Endothelial cell of umbilical vein (primary cell): ENCODE measurements around the gene DIDO1. TPM values are rescaled to one million over a fixed set of nuclear protein-coding genes. Genes with fewer than 3 reads are reported as not detected.

Source experiments
- BruUV-seq: library from RNA; stranded (reverse); fragments of 400-500 nt; replicated peaks from 2 replicates; lab custom pipeline; 2021; lab: Mats Ljungman, UMichigan
- CTCF ChIA-PET: fragments of 300-600, 350-600 bp; sonication (Branson Sonifier 250); formaldehyde crosslinking; loops from one replicate; lab custom pipeline; 2021; ENCODE audit warnings: antibody characterized with exemption, inconsistent platforms; lab: Charles Lee
- POLR2A ChIA-PET: fragments of 300-600, 350-600 bp; sonication (Branson Sonifier 250); formaldehyde crosslinking; loops from one replicate; lab custom pipeline; 2021; ENCODE audit warnings: antibody characterized with exemption, inconsistent platforms; lab: Charles Lee
- DNase-seq: peaks from one replicate; pipeline ENCODE4 v3.0.0-alpha.2; 2011; ENCODE audit warnings: low read depth, low spot score
- FAIRE-seq: peaks from 2 replicates; lab custom pipeline; 2011; peaks lifted over from hg19 to GRCh38; lab: Jason Lieb, UNC
- H2AFZ ChIP-seq: 2 replicates; pipeline ENCODE4 v1.6.0; 2012; ENCODE audit warnings: low read depth, low read length, control low read depth, inconsistent platforms
- H3K27ac ChIP-seq: 2 replicates; pipeline ENCODE4 v1.5.1; 2011; ENCODE audit warnings: low read depth, mild to moderate bottlenecking, control low read depth, low read length, moderate library complexity; ENCODE audit not compliant: insufficient read depth
- H3K27me3 ChIP-seq, 2 experiments: 2 replicates each; pipeline versions ENCODE4 v1.6.0 to v1.6.1; 2011; ENCODE audit warnings: low read length in 2 of 2, mixed read lengths in 1 of 2; ENCODE audit not compliant: control insufficient read depth in 2 of 2, insufficient read depth in 2 of 2
- H3K36me3 ChIP-seq, 2 experiments: 2 replicates in 1 of 2; 3 replicates in 1 of 2; pipeline ENCODE4 v1.5.1; 2011; ENCODE audit warnings: low read length in 2 of 2, mild to moderate bottlenecking in 1 of 2, moderate library complexity in 1 of 2; ENCODE audit not compliant: control insufficient read depth in 2 of 2, insufficient read depth in 2 of 2; ENCODE audit errors: extremely low read depth in 1 of 2
- H3K4me1 ChIP-seq: 3 replicates; pipeline ENCODE4 v1.5.1; 2011; ENCODE audit warnings: mild to moderate bottlenecking, low read length; ENCODE audit not compliant: control insufficient read depth, insufficient read depth; ENCODE audit errors: extremely low read depth
- H3K4me2 ChIP-seq: 2 replicates; pipeline ENCODE4 v1.6.1; 2011; ENCODE audit warnings: low read length, control low read depth, mixed read lengths; ENCODE audit not compliant: insufficient read depth
- H3K4me3 ChIP-seq, 3 experiments: fragments of 200-600 bp in 1 of 3; sonication (generic), shearing (Covaris generic) in 1 of 3; replicated peaks in 1 of 3; 2 replicates each; pipeline ENCODE4 v1.5.1; 2011 to 2016; ENCODE audit warnings: control low read depth in 3 of 3, low read length in 3 of 3, mild to moderate bottlenecking in 2 of 3, inconsistent platforms in 1 of 3, low read depth in 1 of 3, moderate library complexity in 1 of 3; ENCODE audit not compliant: insufficient read depth in 1 of 3
- H3K79me2 ChIP-seq: 2 replicates; pipeline ENCODE4 v1.6.0; 2012; ENCODE audit warnings: low read length, inconsistent platforms; ENCODE audit not compliant: control insufficient read depth, insufficient read depth
- H3K9ac ChIP-seq: replicated peaks from 2 replicates; pipeline ENCODE3; 2011; ENCODE audit warnings: low read length, control low read depth; ENCODE audit not compliant: insufficient read depth; ENCODE audit errors: extremely low read depth
- H3K9me1 ChIP-seq: replicated peaks from 3 replicates; pipeline ENCODE4 v1.6.0; 2011; ENCODE audit warnings: mild to moderate bottlenecking, low read length; ENCODE audit not compliant: control insufficient read depth, insufficient read depth; ENCODE audit errors: extremely low read depth
- H3K9me3 ChIP-seq: replicated peaks from 2 replicates; pipeline ENCODE4 v1.5.1; 2012; ENCODE audit warnings: low read length, inconsistent platforms; ENCODE audit not compliant: control insufficient read depth, insufficient read depth
- H4K20me1 ChIP-seq: replicated peaks from 2 replicates; pipeline ENCODE3; 2011; ENCODE audit warnings: mild to moderate bottlenecking, low read length; ENCODE audit not compliant: control insufficient read depth, insufficient read depth; ENCODE audit errors: extremely low read depth
- EZH2 ChIP-seq: IDR thresholded peaks from 2 replicates; pipeline ENCODE4 v1.6.1; 2012; ENCODE audit warnings: borderline replicate concordance, low read depth, mild to moderate bottlenecking, moderate library complexity, low read length, inconsistent platforms; ENCODE audit not compliant: severe bottlenecking
- FOS ChIP-seq: IDR thresholded peaks from 2 replicates; pipeline ENCODE4 v1.6.1; 2011; ENCODE audit warnings: mild to moderate bottlenecking, low read length, moderate library complexity, borderline replicate concordance; ENCODE audit not compliant: insufficient read depth
- GATA2 ChIP-seq: IDR thresholded peaks from 2 replicates; pipeline ENCODE4 v1.7.0; 2011; ENCODE audit warnings: low read depth, mild to moderate bottlenecking, moderate library complexity, mixed read lengths, low read length; ENCODE audit not compliant: insufficient read length, insufficient read depth
- JUN ChIP-seq: IDR thresholded peaks from 2 replicates; pipeline ENCODE4 v1.6.1; 2011; ENCODE audit warnings: borderline replicate concordance, low read depth; ENCODE audit not compliant: insufficient read length, insufficient read depth
- POLR2A ChIP-seq: IDR thresholded peaks from 2 replicates; pipeline ENCODE4 v1.6.1; 2012; ENCODE audit warnings: low read depth, mild to moderate bottlenecking, control low read depth, low read length
- dilution Hi-C: fragments of 300-500 bp; cut with MboI; formaldehyde crosslinking; loops from one replicate; pipeline ENCODE4 v1.15.0; 2019; ENCODE audit warnings: low sequenced_read_pairs; ENCODE audit not compliant: extremely low pct_ligation_motif_present
- intact Hi-C: fragments of 100-400 bp; cut with micrococcal nuclease; formaldehyde crosslinking; loops from one replicate; pipeline ENCODE4 v1.10.0; 2022
- polyA plus RNA-seq, 4 experiments: library from polyadenylated mRNA; depleted of rRNA in 3 of 4; stranded (reverse) in 3 of 4; unstranded in 1 of 4; fragments of >200 nt; gene quantifications; 2 replicates each; pipeline versions ENCODE4 v1.2.1 to v1.2.3, GENCODE V29; 2011 to 2012; ENCODE audit warnings: missing spikeins in 1 of 4
- total RNA-seq: library from RNA; stranded (reverse); gene quantifications from 2 replicates; pipeline ENCODE4 v1.2.3, GENCODE V29; 2021
- TF ChIP-seq, protein P1 (sequence below), 2 donors: IDR thresholded peaks; 1 replicate in 1 of 2; 2 replicates in 1 of 2; pipeline ENCODE4 v1.5.1; 2011; ENCODE audit warnings: low read length in 2 of 2, mild to moderate bottlenecking in 2 of 2, moderate library complexity in 2 of 2, control low read depth in 1 of 2, inconsistent platforms in 1 of 2, low read depth in 1 of 2; ENCODE audit not compliant: insufficient read depth in 1 of 2; ENCODE audit errors: extremely low read depth in 1 of 2

The DIDO1 gene
- total and polyA plus RNA-seq, 2 donors (not counting 3 experiments of a cell fraction or from before 2014, with no cell fraction given), result 22.1 to 51.2 TPM

DNA sequence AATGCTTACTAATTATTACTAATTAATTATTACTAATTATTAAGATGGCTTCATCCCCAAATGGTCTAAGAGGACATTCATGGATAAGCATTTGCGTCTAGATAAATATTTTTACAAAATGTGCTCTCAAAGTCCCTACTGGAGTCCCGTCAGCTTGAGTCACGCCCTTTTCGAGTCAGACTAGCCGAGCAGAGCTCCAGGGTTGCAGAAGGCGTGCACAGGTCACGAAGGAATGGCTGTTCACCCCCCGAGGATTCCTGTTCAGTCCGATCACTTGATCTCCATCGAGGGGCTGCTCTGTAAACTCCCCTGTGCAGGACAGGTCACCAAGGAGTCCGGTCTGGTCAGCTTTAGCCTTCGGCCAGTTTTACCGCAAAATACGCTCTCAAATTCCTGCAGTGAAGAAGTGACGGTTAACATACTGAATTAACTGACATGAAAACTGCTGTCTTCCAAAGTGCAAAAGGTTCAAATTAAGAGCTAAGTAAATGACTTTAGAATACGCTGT is 84.5 kb downstream of the DIDO1 start:
- Histone ChIP-seq H3K36me3 (no peaks in the 10 kb centered on the region), H3K9me3 (no peaks in the 10 kb centered on the region), H3K4me1 (no peaks in the 10 kb centered on the region), H2AFZ (no peak overlapping the region), H3K4me2 (no peak overlapping the region), H3K27me3 (no peaks in the 10 kb centered on the region), H3K4me3 (no peak overlapping the region), H4K20me1 (no peaks in the 10 kb centered on the region), H3K9ac (no peak overlapping the region), H3K9me1 (no peaks in the 10 kb centered on the region), H3K27ac (no peak overlapping the region), H3K79me2 (no peaks in the 10 kb centered on the region)
- POLR2A ChIA-PET, result no interaction called here
- TF ChIP-seq, protein P1, sequence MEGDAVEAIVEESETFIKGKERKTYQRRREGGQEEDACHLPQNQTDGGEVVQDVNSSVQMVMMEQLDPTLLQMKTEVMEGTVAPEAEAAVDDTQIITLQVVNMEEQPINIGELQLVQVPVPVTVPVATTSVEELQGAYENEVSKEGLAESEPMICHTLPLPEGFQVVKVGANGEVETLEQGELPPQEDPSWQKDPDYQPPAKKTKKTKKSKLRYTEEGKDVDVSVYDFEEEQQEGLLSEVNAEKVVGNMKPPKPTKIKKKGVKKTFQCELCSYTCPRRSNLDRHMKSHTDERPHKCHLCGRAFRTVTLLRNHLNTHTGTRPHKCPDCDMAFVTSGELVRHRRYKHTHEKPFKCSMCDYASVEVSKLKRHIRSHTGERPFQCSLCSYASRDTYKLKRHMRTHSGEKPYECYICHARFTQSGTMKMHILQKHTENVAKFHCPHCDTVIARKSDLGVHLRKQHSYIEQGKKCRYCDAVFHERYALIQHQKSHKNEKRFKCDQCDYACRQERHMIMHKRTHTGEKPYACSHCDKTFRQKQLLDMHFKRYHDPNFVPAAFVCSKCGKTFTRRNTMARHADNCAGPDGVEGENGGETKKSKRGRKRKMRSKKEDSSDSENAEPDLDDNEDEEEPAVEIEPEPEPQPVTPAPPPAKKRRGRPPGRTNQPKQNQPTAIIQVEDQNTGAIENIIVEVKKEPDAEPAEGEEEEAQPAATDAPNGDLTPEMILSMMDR (IDR thresholded peaks at IDR 0.05; ENCODE audit: extremely low read depth in 1 of 2, insufficient read depth in 1 of 2, low read depth in 1 of 2, low read length in 2 of 2), result no peak
- no peak for TF ChIP-seq FOS
- no peak for TF ChIP-seq EZH2
- TF ChIP-seq JUN, result no peak
- no peak for TF ChIP-seq GATA2
- TF ChIP-seq POLR2A, result no peak
- CTCF ChIA-PET, result no interaction called here
- BruUV-seq, result no TSS peak
- no peak for FAIRE-seq
- intact Hi-C loops, result no loop called here
- dilution Hi-C loops, result no loop called here
- DNase-seq, result no peak
